DND-41 (cell line): ENCODE data around the gene CLCN7.

Source experiments
- ATAC-seq: fragments of 200-7000 bp; cut with Tn5 transposase; 3 replicates; pipeline ENCODE4 v1.9.1; 2021; ENCODE audit warnings: low read depth; ENCODE audit not compliant: insufficient read depth
- DNase-seq: peaks from one replicate; pipeline ENCODE4 v3.0.0-alpha.2; 2020
- H2AFZ ChIP-seq: 2 replicates; pipeline ENCODE4 v1.6.0; 2012; ENCODE audit warnings: low read depth, low read length
- H3K27ac ChIP-seq: 2 replicates; pipeline ENCODE4 v1.5.1; 2012; ENCODE audit warnings: low read length, inconsistent platforms
- H3K27me3 ChIP-seq: fragments of 200-600 bp; sonication (generic); 2 replicates; pipeline ENCODE4 v1.6.0; 2012; ENCODE audit warnings: low read length, mild to moderate bottlenecking, inconsistent platforms; ENCODE audit not compliant: insufficient read depth, poor library complexity
- H3K36me3 ChIP-seq: 2 replicates; pipeline ENCODE4 v1.5.1; 2012; ENCODE audit warnings: low read length, inconsistent platforms; ENCODE audit not compliant: insufficient read depth
- H3K4me1 ChIP-seq: 2 replicates; pipeline ENCODE4 v1.5.1; 2012; ENCODE audit warnings: mild to moderate bottlenecking, low read length; ENCODE audit not compliant: insufficient read depth
- H3K4me2 ChIP-seq: 2 replicates; pipeline ENCODE4 v1.6.0; 2012; ENCODE audit warnings: mild to moderate bottlenecking, moderate library complexity, low read length, inconsistent platforms; ENCODE audit not compliant: insufficient read depth
- H3K4me3 ChIP-seq, 2 experiments: fragments of 200-600 bp in 1 of 2; shearing (Covaris generic) in 1 of 2; 2 replicates each; pipeline ENCODE4 v1.5.1; 2012 to 2016; ENCODE audit warnings: inconsistent platforms in 2 of 2, low read length in 2 of 2, mild to moderate bottlenecking in 2 of 2, low read depth in 1 of 2, moderate library complexity in 1 of 2
- H3K79me2 ChIP-seq: 2 replicates; pipeline ENCODE4 v1.6.0; 2012; ENCODE audit warnings: low read length, inconsistent platforms; ENCODE audit not compliant: insufficient read depth
- H3K9ac ChIP-seq: 2 replicates; pipeline ENCODE4 v1.6.0; 2012; ENCODE audit warnings: low read depth, mild to moderate bottlenecking, inconsistent platforms, low read length, moderate library complexity
- H3K9me3 ChIP-seq: 2 replicates; pipeline ENCODE4 v1.5.1; 2012; ENCODE audit warnings: low read length, moderate library complexity, mild to moderate bottlenecking, inconsistent platforms; ENCODE audit not compliant: insufficient read depth, severe bottlenecking
- H4K20me1 ChIP-seq: 2 replicates; pipeline ENCODE4 v1.6.0; 2012; ENCODE audit warnings: low read length; ENCODE audit not compliant: insufficient read depth
- CTCF ChIP-seq: IDR thresholded peaks from 2 replicates; pipeline ENCODE4 v1.5.1; 2012; ENCODE audit warnings: borderline replicate concordance, low read length, moderate library complexity, mild to moderate bottlenecking; ENCODE audit not compliant: poor library complexity, severe bottlenecking; ENCODE audit errors: extremely low read depth
- EZH2 ChIP-seq: IDR thresholded peaks from 3 replicates; pipeline ENCODE4 v1.6.1; 2012; ENCODE audit warnings: borderline replicate concordance, low read depth, mild to moderate bottlenecking, moderate library complexity, low read length, inconsistent platforms; ENCODE audit not compliant: severe bottlenecking

The CLCN7 gene

GRCh38 chr16:1510272-1510671 lies 35.4 kb upstream of the CLCN7 start:
- H3K36me3 ChIP-seq, result peaks cover 57% of the 10 kb centered on the region
- H3K27ac ChIP-seq, result no peak overlapping the region
- TF ChIP-seq CTCF (no peak), EZH2 (no peak)
- DNase-seq, result no peak
- H2AFZ ChIP-seq, result no peak overlapping the region
- no peak overlapping the region for H3K9ac ChIP-seq
- no peak overlapping the region for H3K4me3 ChIP-seq
- H3K4me1 ChIP-seq, result no peaks in the 10 kb centered on the region
- no peaks in the 10 kb centered on the region; the same call in 1 of the 2 replicates for H4K20me1 ChIP-seq
- ATAC-seq, result no peak
- H3K27me3 ChIP-seq, result no peaks in the 10 kb centered on the region
- no peaks in the 10 kb centered on the region for H3K79me2 ChIP-seq
- no peak overlapping the region for H3K4me2 ChIP-seq
- H3K9me3 ChIP-seq, result no peaks in the 10 kb centered on the region

GRCh38 chr16:1509307-1510221 lies 34.7 kb upstream of the CLCN7 start:
- DNase-seq (no peak), ATAC-seq (no peak)
- Histone ChIP-seq H3K9me3 (no peaks in the 10 kb centered on the region), H3K27ac (no peak overlapping the region), H3K27me3 (no peaks in the 10 kb centered on the region), H4K20me1 (no peaks in the 10 kb centered on the region; the same call in 1 of the 2 replicates), H3K79me2 (no peaks in the 10 kb centered on the region), H3K4me1 (no peaks in the 10 kb centered on the region), H3K36me3 (peaks cover 62% of the 10 kb centered on the region), H3K4me3 (no peak overlapping the region), H2AFZ (no peak overlapping the region), H3K4me2 (no peak overlapping the region), H3K9ac (no peak overlapping the region)
- TF ChIP-seq EZH2 (no peak), CTCF (no peak)

- no peak for TF ChIP-seq CTCF
- TF ChIP-seq EZH2, result no peak
- Histone ChIP-seq H3K36me3 (peaks cover 62% of the 10 kb centered on the region), H3K4me3 (no peak overlapping the region), H2AFZ (no peak overlapping the region), H3K79me2 (no peaks in the 10 kb centered on the region), H3K27ac (no peak overlapping the region), H3K27me3 (no peaks in the 10 kb centered on the region), H3K9me3 (no peaks in the 10 kb centered on the region), H3K4me1 (no peaks in the 10 kb centered on the region), H4K20me1 (no peaks in the 10 kb centered on the region; the same call in 1 of the 2 replicates), H3K4me2 (no peak overlapping the region), H3K9ac (no peak overlapping the region)
- ATAC-seq, result no peak
- DNase-seq, result no peak
Measured at GRCh38 chr16:1508494-1509187, 33.8 kb upstream of the CLCN7 start.
